Smooth muscle cell (in vitro differentiated cells): ENCODE measurements around the gene PIGB. TPM values are rescaled to one million over a fixed set of nuclear protein-coding genes. Genes with fewer than 3 reads are reported as not detected.

Experiments
- DNase-seq: peaks from one replicate; lab custom pipeline; 2025; ENCODE audit not compliant: unreplicated experiment; lab: John Stamatoyannopoulos, UW
- H2AFZ ChIP-seq: fragments of 200-600 bp; sonication (generic); 2 replicates; pipeline ENCODE4 v1.6.0; 2016; ENCODE audit warnings: antibody characterized with exemption, low read depth, mild to moderate bottlenecking
- H3F3A ChIP-seq: fragments of 200-600 bp; sonication (generic); 2 replicates; pipeline ENCODE4 v1.6.0; 2017; ENCODE audit warnings: antibody characterized with exemption, low read depth
- H3K27ac ChIP-seq: fragments of 200-600 bp; sonication (generic); 2 replicates; pipeline ENCODE4 v1.5.1; 2016; ENCODE audit warnings: low read depth, mild to moderate bottlenecking
- H3K27me3 ChIP-seq: fragments of 200-600 bp; sonication (generic); 2 replicates; pipeline ENCODE4 v1.6.1; 2016; ENCODE audit warnings: low read depth, mild to moderate bottlenecking
- H3K36me3 ChIP-seq: fragments of 200-600 bp; sonication (generic); 2 replicates; pipeline ENCODE4 v1.5.1; 2016; ENCODE audit warnings: low read depth
- H3K4me1 ChIP-seq: fragments of 200-600 bp; sonication (generic); 2 replicates; pipeline ENCODE4 v1.5.1; 2016; ENCODE audit warnings: low read depth
- H3K4me2 ChIP-seq: fragments of 200-600 bp; sonication (generic); 2 replicates; pipeline ENCODE4 v1.6.0; 2016; ENCODE audit warnings: mild to moderate bottlenecking
- H3K4me3 ChIP-seq: fragments of 200-600 bp; sonication (generic); 2 replicates; pipeline ENCODE4 v1.5.1; 2016; ENCODE audit warnings: mild to moderate bottlenecking
- H3K79me2 ChIP-seq: fragments of 200-600 bp; sonication (generic); 2 replicates; pipeline ENCODE4 v1.6.0; 2016; ENCODE audit warnings: low read depth, mild to moderate bottlenecking
- H3K9ac ChIP-seq: fragments of 200-600 bp; sonication (generic); 2 replicates; pipeline ENCODE4 v1.6.0; 2016; ENCODE audit warnings: low read depth
- H3K9me3 ChIP-seq: fragments of 200-600 bp; sonication (generic); replicated peaks from 2 replicates; pipeline ENCODE4 v1.5.1; 2016; ENCODE audit warnings: low read depth
- H4K20me1 ChIP-seq: fragments of 200-600 bp; sonication (generic); 2 replicates; pipeline ENCODE4 v1.6.0; 2016; ENCODE audit warnings: low read depth
- WGBS: methylation state at CpG from one replicate; pipeline ENCODE4 v1.1.7; 2016; ENCODE audit warnings: low lambda C conversion rate; 5-methylcytosine and 5-hydroxymethylcytosine counted together
- polyA plus RNA-seq: library from polyadenylated mRNA; unstranded; fragments of >200 nt; fragmentation: Nextera tagmentation; extraction: Ambion mirVana; gene quantifications from 2 replicates; pipeline ENCODE4 v1.2.1, GENCODE V29; 2016
- total RNA-seq: library from RNA; depleted of rRNA; stranded (reverse); fragments of >200 nt; gene quantifications from 2 replicates; pipeline ENCODE4 v1.2.3, GENCODE V29; 2014
- TF ChIP-seq, protein P1 (sequence below): fragments of 200-600 bp; sonication (generic); IDR thresholded peaks from 2 replicates; pipeline ENCODE4 v1.5.1; 2017; ENCODE audit warnings: borderline replicate concordance, mild to moderate bottlenecking, antibody characterized with exemption; ENCODE audit not compliant: insufficient read depth, poor library complexity, severe bottlenecking

Gene PIGB
- total and polyA plus RNA-seq, 2 experiments from 2014 or later, result 11.1 to 12.9 TPM

DNA sequence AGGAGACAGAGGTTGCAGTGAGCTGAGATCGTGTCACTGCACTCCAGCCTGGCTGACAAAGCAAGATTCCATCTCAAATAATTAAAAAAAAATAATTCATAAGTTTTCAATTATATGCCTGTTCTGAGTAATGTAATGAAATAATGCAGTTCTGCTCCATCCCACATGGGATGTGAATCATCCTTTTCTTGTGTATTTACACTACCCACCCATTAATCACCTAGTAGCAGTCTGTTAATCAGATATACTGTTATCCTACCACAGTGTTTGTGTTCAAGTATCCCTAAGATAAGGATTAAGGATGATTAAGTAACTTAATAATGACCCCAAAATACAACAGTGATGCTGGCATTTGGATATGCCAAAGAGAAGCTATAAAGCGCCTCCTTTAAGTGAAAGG, 38.8 kb downstream of the PIGB start:
- Histone ChIP-seq H3K4me1 (no peaks in the 10 kb centered on the region), H3K4me3 (no peak overlapping the region), H3K9ac (no peak overlapping the region), H2AFZ (no peak overlapping the region), H3K4me2 (no peak overlapping the region), H3K79me2 (no peaks in the 10 kb centered on the region), H3K27me3 (no peaks in the 10 kb centered on the region), H3K27ac (no peak overlapping the region), H3K36me3 (peaks cover 7% of the 10 kb centered on the region), H3F3A (no peaks in the 10 kb centered on the region), H3K9me3 (no peaks in the 10 kb centered on the region), H4K20me1 (no peaks in the 10 kb centered on the region)
- no peak for DNase-seq
- TF ChIP-seq, protein P1, sequence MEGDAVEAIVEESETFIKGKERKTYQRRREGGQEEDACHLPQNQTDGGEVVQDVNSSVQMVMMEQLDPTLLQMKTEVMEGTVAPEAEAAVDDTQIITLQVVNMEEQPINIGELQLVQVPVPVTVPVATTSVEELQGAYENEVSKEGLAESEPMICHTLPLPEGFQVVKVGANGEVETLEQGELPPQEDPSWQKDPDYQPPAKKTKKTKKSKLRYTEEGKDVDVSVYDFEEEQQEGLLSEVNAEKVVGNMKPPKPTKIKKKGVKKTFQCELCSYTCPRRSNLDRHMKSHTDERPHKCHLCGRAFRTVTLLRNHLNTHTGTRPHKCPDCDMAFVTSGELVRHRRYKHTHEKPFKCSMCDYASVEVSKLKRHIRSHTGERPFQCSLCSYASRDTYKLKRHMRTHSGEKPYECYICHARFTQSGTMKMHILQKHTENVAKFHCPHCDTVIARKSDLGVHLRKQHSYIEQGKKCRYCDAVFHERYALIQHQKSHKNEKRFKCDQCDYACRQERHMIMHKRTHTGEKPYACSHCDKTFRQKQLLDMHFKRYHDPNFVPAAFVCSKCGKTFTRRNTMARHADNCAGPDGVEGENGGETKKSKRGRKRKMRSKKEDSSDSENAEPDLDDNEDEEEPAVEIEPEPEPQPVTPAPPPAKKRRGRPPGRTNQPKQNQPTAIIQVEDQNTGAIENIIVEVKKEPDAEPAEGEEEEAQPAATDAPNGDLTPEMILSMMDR, result no peak
- 100% methylated on average over 2 of the region's 2 CpGs for WGBS

DNA sequence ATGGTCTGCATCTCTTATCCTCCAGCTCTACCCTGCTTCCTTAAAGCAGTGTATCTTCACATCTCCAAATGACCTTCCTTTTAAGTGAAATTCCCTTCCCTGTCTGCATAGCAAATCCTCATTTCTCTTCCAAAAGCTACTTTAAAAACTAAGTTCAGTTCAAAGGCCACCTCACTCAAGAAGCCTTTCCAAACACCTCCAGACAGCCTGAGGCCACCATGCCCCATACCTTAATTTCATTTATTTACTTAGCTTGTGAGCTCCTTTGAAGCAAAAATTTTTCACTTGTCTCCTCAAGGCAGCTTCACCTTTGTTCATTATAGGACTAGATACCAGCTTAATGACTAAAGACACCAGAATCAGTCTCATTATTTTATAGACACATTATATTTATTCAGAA, 39.4 kb downstream of the PIGB start:
- peaks cover 7% of the 10 kb centered on the region for H3K36me3 ChIP-seq
- no peaks in the 10 kb centered on the region for H3K27me3 ChIP-seq
- no peaks in the 10 kb centered on the region for H3K4me1 ChIP-seq
- H3K4me2 ChIP-seq, result no peak overlapping the region
- TF ChIP-seq, protein P1, result no peak
- DNase-seq, result no peak
- no peaks in the 10 kb centered on the region for H4K20me1 ChIP-seq
- H3F3A ChIP-seq, result no peaks in the 10 kb centered on the region
- H3K9ac ChIP-seq, result no peak overlapping the region
- no peak overlapping the region for H3K27ac ChIP-seq
- no peaks in the 10 kb centered on the region for H3K79me2 ChIP-seq
- no peak overlapping the region for H3K4me3 ChIP-seq
- H3K9me3 ChIP-seq, result no peaks in the 10 kb centered on the region
- no peak overlapping the region for H2AFZ ChIP-seq

DNA sequence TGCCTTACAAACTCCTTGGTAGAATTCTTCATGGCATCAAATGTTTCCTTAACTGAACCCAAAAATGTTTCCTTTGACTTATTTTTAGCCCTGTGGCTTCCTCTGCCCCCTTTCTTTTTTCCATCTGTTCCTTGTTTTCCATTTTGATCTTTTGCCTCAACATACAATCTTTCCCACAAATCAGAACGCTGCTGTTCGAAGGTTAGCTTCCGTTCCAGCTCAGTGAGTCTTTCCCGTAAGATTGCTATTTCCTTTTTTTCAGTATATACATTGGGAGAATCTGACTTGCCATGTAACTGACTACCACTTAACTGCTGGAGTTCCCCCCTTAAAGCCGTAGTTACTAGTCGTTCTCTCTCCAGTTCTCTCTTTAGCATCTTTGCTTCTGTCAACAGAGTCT, 41.2 kb downstream of the PIGB start:
- DNase-seq, result no peak
- H3K9me3 ChIP-seq, result no peaks in the 10 kb centered on the region
- no peaks in the 10 kb centered on the region for H3K4me1 ChIP-seq
- no peaks in the 10 kb centered on the region for H3F3A ChIP-seq
- TF ChIP-seq, protein P1, result no peak
- H4K20me1 ChIP-seq, result no peaks in the 10 kb centered on the region
- H2AFZ ChIP-seq, result no peak overlapping the region
- WGBS, result 80% methylated on average over 6 of the region's 6 CpGs
- H3K4me3 ChIP-seq, result no peak overlapping the region
- no peaks in the 10 kb centered on the region for H3K27me3 ChIP-seq
- peaks cover 7% of the 10 kb centered on the region for H3K36me3 ChIP-seq
- H3K79me2 ChIP-seq, result no peaks in the 10 kb centered on the region
- no peak overlapping the region for H3K4me2 ChIP-seq
- no peak overlapping the region for H3K27ac ChIP-seq
- H3K9ac ChIP-seq, result no peak overlapping the region

DNA sequence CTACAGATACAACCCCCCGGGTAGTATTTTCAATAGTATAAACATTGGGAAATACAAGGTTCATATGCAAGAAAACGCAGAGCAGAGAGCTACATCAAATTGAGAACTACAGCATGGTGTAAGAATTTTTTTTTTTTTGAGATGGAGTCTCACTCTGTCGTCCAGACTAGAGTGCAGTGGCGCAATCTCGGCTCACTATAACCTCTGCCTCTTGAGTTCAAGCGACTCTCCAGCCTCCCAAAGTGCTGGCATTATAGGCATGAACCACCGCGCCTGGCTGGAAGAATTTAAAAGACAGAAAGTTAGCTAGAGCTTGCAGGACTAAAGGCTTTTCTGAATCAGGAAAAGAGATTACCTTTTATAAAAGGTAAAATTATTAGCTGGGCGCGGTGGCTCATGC, 42.0 kb downstream of the PIGB start:
- Histone ChIP-seq H3K36me3 (peaks cover under 1% of the 10 kb centered on the region), H3K9ac (no peak overlapping the region), H3K27me3 (no peaks in the 10 kb centered on the region), H3K27ac (no peak overlapping the region), H2AFZ (no peak overlapping the region), H3K4me2 (no peak overlapping the region), H3K79me2 (no peaks in the 10 kb centered on the region), H3K4me1 (no peaks in the 10 kb centered on the region), H3K4me3 (no peak overlapping the region), H4K20me1 (no peaks in the 10 kb centered on the region), H3K9me3 (no peaks in the 10 kb centered on the region), H3F3A (no peaks in the 10 kb centered on the region)
- no peak for DNase-seq
- TF ChIP-seq, protein P1, result no peak
- WGBS, result 94% methylated on average over 10 of the region's 10 CpGs
